HK-2 (cell line): ENCODE measurements around the gene ATG4A.

Source experiments
- DNase-seq: peaks from one replicate; pipeline ENCODE4 v3.0.0-alpha.2; 2018; ENCODE audit not compliant: unreplicated experiment

The ATG4A gene

GRCh38 chrX:108091264-108091877, at the start of gene ATG4A, which contains the start of gene PSMD10:
Gene ATG4A, plus strand, starts transcription at chrX:108091778. Its CDS starts 49 bp downstream, at chrX:108091827.
Gene PSMD10, minus strand, starts transcription at chrX:108091542. Its CDS starts 22 bp downstream, at chrX:108091520.
- peak; percentile 95 for DNase-seq

DNA sequence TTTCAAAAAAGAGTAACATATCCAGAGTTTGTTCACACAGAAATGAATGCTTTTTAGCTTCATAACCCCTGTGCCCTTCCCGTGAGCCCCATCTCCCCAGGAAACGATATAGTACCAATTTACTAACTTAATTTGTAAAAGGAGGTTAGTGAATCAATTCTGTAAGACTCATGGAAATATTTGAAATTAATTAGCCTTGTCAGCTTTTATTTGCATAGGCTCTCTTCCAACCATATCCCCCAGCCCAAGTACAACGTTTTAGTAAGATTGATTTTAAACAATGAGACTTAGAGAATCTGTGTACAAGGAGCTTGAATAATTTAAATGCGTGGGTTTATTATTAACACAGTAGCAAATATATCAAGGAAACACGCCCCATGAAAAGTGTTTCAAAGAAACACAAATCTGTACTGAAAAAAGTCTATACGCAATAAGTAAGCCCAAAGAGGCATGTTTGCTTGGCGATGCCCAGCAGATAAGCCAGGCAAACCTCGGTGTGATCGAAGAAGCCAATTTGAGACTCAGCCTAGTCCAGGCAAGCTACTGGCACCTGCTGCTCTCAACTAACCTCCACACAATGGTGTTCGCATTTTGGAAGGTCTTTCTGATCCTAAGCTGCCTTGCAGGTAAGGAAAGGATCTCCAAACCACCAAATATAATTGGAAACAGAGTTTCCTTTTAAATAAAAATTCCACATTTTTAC, 46.9 kb upstream of the ATG4A start, which contains the start of gene VSIG1:
Gene VSIG1 (plus strand): TSS at position 512 of the 703 bp plus-strand sequence. CDS start 66 bp downstream, at position 578.
- DNase-seq: no peak

- DNase-seq: no peak
Measured at GRCh38 chrX:108049649-108050048, 41.9 kb upstream of the ATG4A start.

GRCh38 chrX:108053218-108053617, 38.4 kb upstream of the ATG4A start:
- DNase-seq: no peak

DNA sequence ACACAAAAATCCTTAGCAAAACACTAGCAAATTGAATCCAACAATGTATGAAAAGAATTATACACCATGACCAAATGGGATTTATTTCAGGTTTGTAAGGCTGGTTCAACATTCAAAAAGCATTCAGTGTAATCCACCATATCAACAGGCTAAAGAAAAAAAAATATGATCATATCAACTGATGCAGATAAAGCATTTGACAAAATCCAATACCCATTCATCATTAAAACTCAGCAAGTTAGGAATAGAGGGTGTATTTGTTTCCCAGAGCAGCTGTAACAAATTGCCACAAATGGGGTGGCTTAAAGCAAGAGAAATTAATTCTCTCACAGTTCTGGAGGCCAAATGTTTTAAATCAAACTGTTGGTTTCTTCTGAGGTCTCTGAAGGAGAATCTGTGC, 36.0 kb upstream of the ATG4A start:
- no peak for DNase-seq

- no peak for DNase-seq
Measured at GRCh38 chrX:108059801-108060200, 31.8 kb upstream of the ATG4A start.

DNA sequence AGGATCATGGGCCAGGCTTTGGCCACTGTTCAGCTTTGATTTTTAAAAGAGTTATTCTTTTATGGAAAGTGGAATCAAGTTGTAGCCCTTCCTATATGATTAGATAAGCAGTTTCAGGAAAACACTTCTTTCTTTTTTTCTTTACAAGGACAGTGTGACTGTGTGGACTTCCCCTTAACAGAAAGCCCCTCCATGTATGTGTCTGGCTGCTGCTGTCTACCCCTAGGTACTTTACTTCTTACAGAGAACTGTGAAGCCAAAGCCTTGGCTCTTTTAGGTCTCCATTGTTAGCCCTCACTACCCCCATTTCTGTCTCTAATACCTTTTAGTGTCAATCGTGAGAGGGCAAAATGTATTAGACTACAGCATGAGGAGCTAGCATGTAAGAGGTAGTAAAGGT, 27.6 kb upstream of the ATG4A start:
- DNase-seq: no peak

- DNase-seq: no peak
Measured at GRCh38 chrX:108064613-108065012, 27.0 kb upstream of the ATG4A start.

DNA sequence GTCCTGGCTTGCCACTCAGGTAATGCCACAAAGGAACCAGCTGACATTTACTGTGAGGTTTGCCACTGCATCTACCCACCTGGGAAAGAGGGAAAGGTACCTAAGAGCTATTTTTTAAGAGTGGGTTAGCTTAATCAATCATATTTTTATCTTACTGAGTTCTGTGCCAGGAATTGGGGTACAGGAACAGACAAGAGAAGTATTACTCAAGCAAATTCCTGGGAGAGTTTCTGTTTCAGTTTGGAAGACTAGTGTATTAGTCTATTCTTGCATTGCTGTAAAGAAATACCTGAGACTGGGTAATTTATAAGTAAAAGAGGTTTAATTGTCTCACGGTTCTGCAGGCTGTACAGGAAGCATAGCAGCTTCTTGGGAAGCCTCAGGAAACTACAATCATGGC, 23.5 kb upstream of the ATG4A start:
- no peak for DNase-seq

- no peak for DNase-seq
Measured at GRCh38 chrX:108070891-108071290, 20.7 kb upstream of the ATG4A start.

GRCh38 chrX:108071578-108071977, 20.0 kb upstream of the ATG4A start:
- DNase-seq: no peak

- no peak for DNase-seq
Measured at GRCh38 chrX:108072746-108073145, 18.8 kb upstream of the ATG4A start.

DNA sequence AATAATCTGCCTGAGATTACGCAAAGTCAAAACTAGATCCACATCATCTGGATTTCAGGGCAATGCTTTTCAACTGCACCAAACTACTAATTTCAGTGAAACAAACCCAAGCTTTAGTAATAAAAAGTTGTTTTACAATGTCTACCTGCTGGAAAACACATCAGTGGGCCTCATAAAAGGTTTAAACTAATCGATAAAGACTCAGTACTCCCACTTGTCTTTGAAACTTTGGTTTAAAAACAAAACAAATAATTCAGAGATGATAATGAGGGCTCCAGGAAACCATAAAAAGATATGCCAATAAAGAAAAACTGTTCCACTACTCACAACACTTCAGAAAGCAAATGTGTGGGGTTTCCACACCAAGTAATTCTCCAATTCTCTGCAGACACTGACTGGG, 10.5 kb upstream of the ATG4A start:
- DNase-seq: no peak

DNA sequence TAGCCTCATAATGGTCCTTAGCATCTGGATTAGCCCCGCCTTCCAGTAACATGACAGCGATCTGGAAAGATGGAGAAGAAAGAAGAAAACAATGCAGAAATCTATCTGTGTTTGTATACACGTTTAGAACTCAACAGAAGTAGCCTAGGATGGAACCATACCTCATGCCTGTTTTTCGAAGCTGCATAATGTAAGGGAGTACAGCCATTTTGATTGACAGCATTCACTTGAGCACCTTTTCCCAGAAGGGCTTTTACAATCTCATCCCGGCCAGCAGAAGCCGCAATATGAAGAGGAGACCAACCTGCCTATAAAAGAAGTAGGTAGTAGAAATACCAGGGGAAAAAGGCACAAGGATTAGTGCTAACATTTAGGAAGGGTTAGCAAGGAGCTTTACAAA, 3.8 kb upstream of the ATG4A start:
- no peak for DNase-seq

GRCh38 chrX:108088511-108088910, 3.1 kb upstream of the ATG4A start:
- no peak for DNase-seq

DNA sequence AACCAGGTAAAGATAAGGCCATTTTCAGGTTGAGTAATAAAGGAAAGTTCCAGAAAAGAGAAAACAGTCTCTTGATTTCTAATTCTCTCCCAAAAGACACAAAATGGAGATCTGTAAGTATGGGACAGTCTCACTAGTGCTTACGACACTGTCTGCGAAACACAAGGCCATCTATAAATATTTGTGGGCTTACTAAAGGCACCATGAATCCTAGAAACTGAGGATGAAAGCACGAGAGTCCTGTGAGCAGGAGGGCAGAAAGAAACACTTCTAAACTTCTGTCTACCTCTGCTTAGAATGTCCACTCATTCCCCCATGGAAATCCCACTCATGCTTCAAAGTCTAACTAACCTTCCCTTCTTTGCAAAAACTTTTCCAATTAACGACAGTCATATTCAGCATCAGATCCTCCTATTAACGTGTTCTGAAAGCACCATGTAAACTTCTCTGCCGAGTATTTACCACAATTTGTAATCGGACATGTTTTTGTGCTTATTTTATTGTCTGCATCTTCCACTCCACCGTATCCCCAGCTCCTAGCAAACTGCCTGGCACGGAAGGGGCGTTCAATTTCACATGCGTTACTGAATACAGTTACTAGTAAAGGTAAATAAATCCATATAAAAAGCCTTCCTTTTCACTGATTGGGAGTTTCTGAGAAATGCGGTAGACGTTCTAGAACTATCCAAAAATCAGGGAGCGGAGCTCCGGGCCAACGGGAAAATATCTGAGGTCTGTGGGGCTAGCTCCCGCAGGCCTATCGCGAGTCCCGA, 901 bp upstream of the ATG4A start:
- DNase-seq: no peak

GRCh38 chrX:108091878-108092291, 307 bp downstream of the ATG4A start:
- DNase-seq: no peak

DNA sequence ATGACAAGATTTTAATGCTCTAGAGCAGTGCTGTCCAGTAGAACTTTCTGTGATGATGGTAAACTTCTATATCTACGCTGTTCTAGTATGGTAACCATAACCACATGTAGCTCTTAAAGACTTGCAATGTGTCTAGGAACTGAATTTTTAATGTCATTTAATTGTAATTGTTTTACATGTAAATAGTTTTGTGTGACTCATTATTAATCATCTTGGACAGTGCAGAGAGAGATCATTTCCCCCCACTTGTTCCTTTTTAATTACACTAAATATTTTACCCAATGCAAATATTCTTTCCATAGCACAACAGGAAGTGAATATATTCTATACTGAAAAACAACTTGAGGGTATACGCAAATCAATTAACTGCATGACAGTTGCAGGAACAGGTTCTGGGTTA, 5.8 kb downstream of the ATG4A start:
- DNase-seq: no peak

GRCh38 chrX:108105473-108105872, 13.9 kb downstream of the ATG4A start:
- DNase-seq: no peak

DNA sequence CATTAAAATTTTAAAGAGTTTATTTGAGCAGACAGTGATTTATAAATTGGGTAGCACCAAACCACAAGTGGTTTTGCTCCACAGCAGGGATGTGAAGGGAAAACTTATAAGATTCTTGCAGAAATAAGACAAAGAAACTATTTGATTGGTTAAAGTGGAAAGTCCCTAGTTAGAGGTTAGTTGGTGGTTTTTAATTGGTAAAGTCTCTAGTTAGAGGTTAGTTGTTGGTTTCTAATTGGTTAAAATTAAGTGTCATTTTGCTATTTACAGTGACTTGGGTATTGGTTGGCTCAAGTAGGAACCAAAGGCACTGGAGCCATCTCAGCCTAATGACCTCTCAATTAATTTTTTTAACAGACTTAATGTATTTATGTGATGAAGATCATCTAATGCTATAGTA, 23.0 kb downstream of the ATG4A start:
- DNase-seq: no peak

GRCh38 chrX:108117988-108118387, 26.4 kb downstream of the ATG4A start:
- no peak for DNase-seq

DNA sequence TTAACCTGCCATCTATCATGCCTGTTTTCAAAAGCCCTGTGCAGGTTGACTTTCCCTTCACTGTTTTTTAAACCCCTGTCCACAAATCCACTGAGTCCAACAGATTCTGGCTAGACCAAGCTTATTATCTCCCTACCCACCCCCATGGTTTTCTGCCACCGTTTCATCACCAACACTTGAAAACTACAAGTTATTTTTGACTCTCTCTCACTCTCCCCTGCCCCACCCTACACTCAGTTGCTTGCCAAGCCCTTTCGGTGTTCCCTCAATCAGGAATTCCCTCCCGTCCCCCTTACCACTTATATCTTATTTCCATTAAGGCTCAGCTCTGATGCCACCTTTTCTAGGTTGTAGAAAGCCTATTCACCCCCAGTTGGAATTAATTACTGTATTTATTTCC, 29.7 kb downstream of the ATG4A start:
- no peak for DNase-seq

GRCh38 chrX:108122748-108123147, 31.2 kb downstream of the ATG4A start:
- DNase-seq: no peak
